Liver (tissue), 9 donors: ENCODE measurements around the gene SLX9. TPM values are rescaled to one million over a fixed set of nuclear protein-coding genes. Genes with fewer than 3 reads are reported as not detected.

Experiments used
- DNase-seq: peaks from one replicate; pipeline ENCODE4 v3.0.0-alpha.2; 2017; ENCODE audit warnings: low spot score
- H3K27ac ChIP-seq, 2 donors: one replicate each; pipeline ENCODE4 v1.7.0; 2013; ENCODE audit warnings: inconsistent platforms in 2 of 2, low read length in 2 of 2, control low read depth in 1 of 2, low read depth in 1 of 2, mild to moderate bottlenecking in 1 of 2
- H3K27me3 ChIP-seq, 4 donors: one replicate each; pipeline versions ENCODE4 v1.6.1 to v1.7.0; 2013; ENCODE audit warnings: low read length in 3 of 4, inconsistent platforms in 1 of 4, mild to moderate bottlenecking in 1 of 4, moderate library complexity in 1 of 4; ENCODE audit not compliant: control insufficient read depth in 4 of 4, insufficient read depth in 4 of 4
- H3K36me3 ChIP-seq, 4 donors: one replicate each; pipeline versions ENCODE4 v1.6.1 to v1.7.0; 2013; ENCODE audit warnings: low read length in 3 of 4, mild to moderate bottlenecking in 3 of 4, low read depth in 1 of 4, moderate library complexity in 1 of 4; ENCODE audit not compliant: control insufficient read depth in 4 of 4, insufficient read depth in 3 of 4
- H3K4me1 ChIP-seq, 4 donors: one replicate each; pipeline versions ENCODE4 v1.6.1 to v1.7.0; 2013; ENCODE audit warnings: low read length in 3 of 4, mild to moderate bottlenecking in 3 of 4, moderate library complexity in 1 of 4; ENCODE audit not compliant: control insufficient read depth in 4 of 4, insufficient read depth in 4 of 4
- H3K4me3 ChIP-seq, 3 donors: one replicate each; pipeline versions ENCODE4 v1.6.1 to v1.7.0; 2013; ENCODE audit warnings: low read length in 3 of 3, control low read depth in 1 of 3, low read depth in 1 of 3, mild to moderate bottlenecking in 1 of 3
- H3K9ac ChIP-seq, 2 donors: one replicate each; pipeline ENCODE4 v1.7.0; 2013; ENCODE audit warnings: low read length in 2 of 2, mild to moderate bottlenecking in 2 of 2, moderate library complexity in 2 of 2, control low read depth in 1 of 2, low read depth in 1 of 2
- H3K9me3 ChIP-seq, 4 donors: one replicate each; pipeline versions ENCODE4 v1.6.1 to v1.7.0; 2013; ENCODE audit warnings: low read length in 3 of 4; ENCODE audit not compliant: control insufficient read depth in 4 of 4
- EGR1 ChIP-seq, 2 donors: IDR thresholded peaks; 2 replicates each; pipeline ENCODE4 v1.6.1; 2016 to 2018; ENCODE audit warnings: antibody characterized with exemption in 2 of 2, low read depth in 2 of 2
- FOXA2 ChIP-seq: IDR thresholded peaks from 2 replicates; pipeline ENCODE4 v1.6.1; 2016; ENCODE audit warnings: antibody characterized with exemption
- HNF4G ChIP-seq: IDR thresholded peaks from 2 replicates; pipeline ENCODE4 v1.6.1; 2016; ENCODE audit warnings: antibody characterized with exemption
- JUND ChIP-seq, 2 donors: IDR thresholded peaks; 2 replicates each; pipeline ENCODE4 v1.6.1; 2016; ENCODE audit warnings: antibody characterized with exemption in 2 of 2
- MAX ChIP-seq: IDR thresholded peaks from 2 replicates; pipeline ENCODE4 v1.6.1; 2016; ENCODE audit warnings: antibody characterized with exemption
- NR2F2 ChIP-seq: IDR thresholded peaks from 2 replicates; pipeline ENCODE4 v1.6.1; 2016; ENCODE audit warnings: antibody characterized with exemption
- RAD21 ChIP-seq, 2 donors: IDR thresholded peaks; 2 replicates each; pipeline ENCODE4 v1.6.1; 2016; ENCODE audit warnings: antibody characterized with exemption in 2 of 2, mild to moderate bottlenecking in 2 of 2
- REST ChIP-seq: IDR thresholded peaks from 2 replicates; pipeline ENCODE4 v1.6.1; 2016; ENCODE audit warnings: antibody characterized with exemption, mild to moderate bottlenecking
- RXRA ChIP-seq, 2 donors: IDR thresholded peaks; 2 replicates each; pipeline ENCODE4 v1.6.1; 2017 to 2018; ENCODE audit warnings: antibody characterized with exemption in 2 of 2, mild to moderate bottlenecking in 1 of 2
- TAF1 ChIP-seq: conservative IDR thresholded peaks from 2 replicates; pipeline ENCODE4 v1.6.1; 2016; ENCODE audit warnings: antibody characterized with exemption, mild to moderate bottlenecking
- WGBS: extraction: QIAGEN DNeasy Blood & Tissue Kit; methylation state at CpG from one replicate; pipeline ENCODE4 v1.1.7; 2013; 5-methylcytosine and 5-hydroxymethylcytosine counted together
- polyA plus RNA-seq, 2 donors: library from polyadenylated mRNA; stranded (reverse) in 1 of 2; unstranded in 1 of 2; fragments of 200-250 nt in 1 of 2; fragments of >200 nt in 1 of 2; fragmentation: Nextera tagmentation in 1 of 2; extraction: Ambion mirVana in 1 of 2; gene quantifications; one replicate each; pipeline versions ENCODE4 v1.2.1 to v1.2.3, GENCODE V29; 2013 to 2015
- total RNA-seq, 2 donors: library from RNA; depleted of rRNA; stranded (reverse); fragments of >200 nt; gene quantifications; one replicate each; pipeline ENCODE4 v1.2.3, GENCODE V29; 2014
- donor health status: healthy.
- donor health status: healthy.
- donor health status: healthy.
- donor health status: healthy.
- donor health status: healthy.

Gene SLX9
- total and polyA plus RNA-seq, 4 donors, result 7.5 to 20.3 (median 12.2) TPM

GRCh38 chr21:44959376-44960091, 19.7 kb downstream of the SLX9 start:
- DNase-seq, result no peak
- H3K9me3 ChIP-seq, result no peaks in the 10 kb centered on the region
- H3K27me3 ChIP-seq, result no peaks in the 10 kb centered on the region
- 91% methylated on average over 26 of the region's 26 CpGs for WGBS
- H3K36me3 ChIP-seq, result peaks cover 5 to 19% (median 11%) of the 10 kb centered on the region in 4 donors
- peaks cover 3 to 18% (median 12%) of the 10 kb centered on the region in 4 donors for H3K4me1 ChIP-seq
- no peak overlapping the region for H3K9ac ChIP-seq
- TF ChIP-seq FOXA2, result no peak
- no peak for TF ChIP-seq RXRA (IDR thresholded peaks at IDR 0.05)
- no peak for TF ChIP-seq HNF4G
- no peak for TF ChIP-seq REST
- no peak for TF ChIP-seq MAX
- H3K27ac ChIP-seq, result peak overlapping the region; percentile 63 to 64
- no peak overlapping the region for H3K4me3 ChIP-seq

- no peak for DNase-seq
- Histone ChIP-seq H3K4me3 (no peak overlapping the region), H3K36me3 (peaks cover 5 to 19% (median 12%) of the 10 kb centered on the region in 4 donors), H3K9ac (no peak overlapping the region), H3K27me3 (no peaks in the 10 kb centered on the region), H3K9me3 (no peaks in the 10 kb centered on the region), H3K27ac (no peak overlapping the region), H3K4me1 (peaks cover 3 to 18% (median 12%) of the 10 kb centered on the region in 4 donors)
- WGBS, result 95% methylated on average over 23 of the region's 23 CpGs
- TF ChIP-seq RAD21 (IDR thresholded peaks at IDR 0.05) (no peak), MAX (no peak), JUND (IDR thresholded peaks at IDR 0.05) (no peak), EGR1 (IDR thresholded peaks at IDR 0.05; ENCODE audit: low read depth in 2 of 2) (no peak), RXRA (IDR thresholded peaks at IDR 0.05) (no peak), TAF1 (no peak)
These were observed 20.6 kb downstream of the SLX9 start for GRCh38 chr21:44960141-44961092.

- DNase-seq, result no peak
- no peak overlapping the region for H3K27ac ChIP-seq
- H3K27me3 ChIP-seq, result no peaks in the 10 kb centered on the region
- TF ChIP-seq NR2F2 (peak; percentile 85), RXRA (IDR thresholded peaks at IDR 0.05) (no peak)
- H3K9ac ChIP-seq, result no peak overlapping the region
- no peak overlapping the region for H3K4me3 ChIP-seq
- H3K9me3 ChIP-seq, result no peaks in the 10 kb centered on the region
- peaks cover 3 to 22% (median 12%) of the 10 kb centered on the region in 4 donors for H3K4me1 ChIP-seq
- 89% methylated on average over 9 of the region's 9 CpGs for WGBS
- H3K36me3 ChIP-seq, result peaks cover 5 to 20% (median 6%) of the 10 kb centered on the region in 4 donors
These were observed 22.7 kb downstream of the SLX9 start for GRCh38 chr21:44962403-44962966.
